ENCODE measurements around the gene WDR33.

The WDR33 gene

GRCh38 chr2:127670055-127670956 lies 140.7 kb downstream of the WDR33 start:
- no peak for DNase-seq

DNA sequence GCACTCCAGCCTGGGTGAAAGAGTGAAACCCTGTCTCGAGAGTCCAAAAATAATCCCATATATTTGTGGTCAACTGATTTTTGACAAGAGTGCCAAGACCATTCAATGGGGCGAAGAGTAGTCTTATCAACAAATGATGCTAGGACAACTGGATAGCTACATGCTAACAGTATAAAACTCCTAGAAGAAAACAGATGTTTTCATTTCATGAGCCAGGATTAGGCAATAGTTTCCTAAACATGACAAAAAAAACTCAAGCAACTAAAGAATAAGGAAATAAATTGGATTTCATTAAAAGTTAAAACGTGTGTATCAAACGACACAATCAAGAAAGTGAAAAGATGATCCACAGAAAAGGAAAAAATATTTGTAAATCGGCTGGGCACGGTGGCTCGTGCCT lies 141.9 kb downstream of the WDR33 start:
- DNase-seq, result no peak

DNA sequence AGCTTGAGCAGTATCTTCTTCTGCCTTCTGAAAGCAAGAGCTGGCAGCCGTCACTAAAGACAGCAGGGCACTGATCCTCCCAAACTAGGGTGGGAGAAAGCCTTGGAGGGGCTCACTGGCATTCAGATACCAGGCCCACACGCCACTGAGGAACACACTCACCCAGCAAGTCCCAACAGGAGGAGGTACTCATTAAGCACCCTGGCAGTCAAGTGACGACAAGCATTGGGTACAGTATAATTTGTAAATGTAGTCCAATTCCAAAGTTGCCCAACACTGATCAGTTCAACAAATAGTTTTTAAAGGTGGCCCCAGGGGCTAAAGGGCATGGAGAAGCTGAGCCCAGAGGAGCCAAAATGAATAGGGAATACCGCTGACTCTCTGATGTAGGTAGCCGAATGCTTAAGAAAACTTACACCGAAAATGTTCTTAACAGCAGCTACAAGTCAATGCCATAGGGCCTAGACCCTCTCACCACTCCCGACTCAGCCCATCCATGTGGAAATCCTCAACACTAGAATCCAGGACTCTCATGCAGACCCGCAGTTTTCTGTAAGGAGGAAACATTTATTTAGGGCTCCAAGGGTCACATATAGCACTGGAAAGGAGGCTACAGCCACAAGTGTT lies 145.6 kb downstream of the WDR33 start:
- no peak for DNase-seq

GRCh38 chr2:127664895-127665225 lies 146.1 kb downstream of the WDR33 start:
- no peak for DNase-seq

DNA sequence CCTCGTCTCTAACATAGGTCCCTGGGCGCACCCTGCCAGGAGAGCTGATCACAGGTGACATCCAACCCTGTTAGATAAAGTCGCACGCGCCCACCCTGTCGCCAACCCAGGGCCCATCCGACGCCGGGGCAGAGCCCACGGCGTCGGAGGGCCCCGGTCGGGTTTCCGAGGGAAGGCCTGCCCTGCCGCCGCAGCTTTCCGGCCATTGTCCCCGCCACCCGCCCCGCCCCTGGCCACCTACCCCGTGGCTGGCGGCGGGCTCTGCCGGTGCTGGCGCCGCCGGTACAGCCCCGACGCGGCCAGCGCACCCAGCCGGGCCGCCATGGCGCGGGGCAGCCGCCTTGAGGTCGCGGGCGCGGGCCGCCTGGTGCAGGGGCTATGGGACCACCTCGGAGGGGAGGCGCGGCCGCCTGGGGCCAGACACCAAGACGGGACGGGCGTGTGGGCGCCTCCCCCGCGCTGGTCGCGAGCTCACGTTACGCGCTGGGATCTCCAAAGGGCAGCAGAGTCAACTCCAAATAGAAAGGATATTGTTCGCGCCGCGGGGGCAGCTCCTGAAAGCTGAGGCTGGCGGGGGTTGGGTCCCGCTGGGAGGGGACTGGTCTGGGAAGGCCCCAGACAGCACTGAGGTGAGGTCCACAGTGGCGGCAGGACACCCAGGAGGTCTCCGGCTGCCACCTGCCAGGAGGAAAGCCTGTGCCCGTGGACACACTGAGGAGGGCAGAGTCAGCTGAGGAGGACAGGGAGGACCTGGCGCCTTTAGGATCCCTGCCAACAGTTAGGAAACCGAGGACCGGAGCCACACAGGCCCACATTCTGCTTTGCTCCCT lies 146.7 kb downstream of the WDR33 start:
- no peak for DNase-seq

GRCh38 chr2:127663566-127664064 lies 147.4 kb downstream of the WDR33 start:
- DNase-seq, result no peak

DNA sequence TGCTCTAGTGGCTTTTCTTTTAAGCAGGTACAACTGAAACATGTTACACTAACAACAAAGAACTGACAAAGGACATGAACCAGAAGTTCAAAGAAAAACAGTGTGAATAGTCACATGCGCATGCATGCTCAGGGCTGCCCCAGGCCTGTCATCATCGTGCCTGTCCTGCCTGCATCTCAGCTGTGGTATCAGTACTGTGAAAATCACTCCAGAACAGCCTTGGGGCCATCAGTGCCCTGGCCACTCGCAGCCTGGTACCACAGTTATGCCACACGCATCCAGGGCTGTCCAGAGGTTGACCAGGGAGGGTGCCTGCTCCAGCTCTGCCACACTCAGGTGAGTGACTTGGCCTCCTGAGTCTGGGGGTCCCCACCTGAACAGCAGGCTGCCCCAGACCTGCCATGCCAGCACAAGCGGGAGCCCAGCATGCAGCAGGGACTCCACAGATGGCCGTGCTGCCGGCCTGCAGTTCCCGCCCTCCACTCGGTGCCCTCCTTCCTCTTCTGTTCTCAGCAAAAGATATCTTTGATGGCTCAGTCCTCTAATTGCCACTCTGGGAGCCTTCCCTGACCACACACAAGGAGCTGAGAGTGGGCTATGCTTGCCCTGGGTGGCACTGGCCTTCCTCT lies 147.9 kb downstream of the WDR33 start:
- DNase-seq, result no peak

DNA sequence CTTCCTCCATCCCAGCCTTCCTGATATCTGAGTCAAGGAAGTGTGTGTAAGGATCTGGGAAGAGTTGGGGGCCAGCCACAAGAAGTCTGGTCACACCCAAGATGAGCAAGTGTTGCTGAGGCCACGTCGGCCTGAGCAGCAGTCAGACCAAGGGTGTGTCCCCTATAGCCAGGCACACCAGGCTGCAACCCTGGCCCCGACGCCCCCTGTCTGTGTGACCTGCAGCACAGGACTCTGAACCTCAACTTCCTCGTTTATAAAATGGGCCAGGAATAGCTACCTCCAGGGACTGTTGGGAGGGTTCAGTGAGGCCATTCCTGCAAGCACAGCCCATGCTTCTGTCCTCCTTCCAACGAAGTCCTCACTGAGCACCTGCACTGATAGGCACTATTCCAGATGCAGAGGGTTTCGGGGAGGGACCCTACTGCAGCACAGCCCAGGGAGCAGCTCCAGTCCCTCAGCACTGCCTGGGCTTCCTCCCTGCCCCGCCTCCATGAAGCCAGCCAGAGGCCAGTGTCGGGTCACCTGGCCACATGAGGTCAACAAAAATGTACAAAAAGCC lies 148.9 kb downstream of the WDR33 start:
- DNase-seq, result no peak

DNA sequence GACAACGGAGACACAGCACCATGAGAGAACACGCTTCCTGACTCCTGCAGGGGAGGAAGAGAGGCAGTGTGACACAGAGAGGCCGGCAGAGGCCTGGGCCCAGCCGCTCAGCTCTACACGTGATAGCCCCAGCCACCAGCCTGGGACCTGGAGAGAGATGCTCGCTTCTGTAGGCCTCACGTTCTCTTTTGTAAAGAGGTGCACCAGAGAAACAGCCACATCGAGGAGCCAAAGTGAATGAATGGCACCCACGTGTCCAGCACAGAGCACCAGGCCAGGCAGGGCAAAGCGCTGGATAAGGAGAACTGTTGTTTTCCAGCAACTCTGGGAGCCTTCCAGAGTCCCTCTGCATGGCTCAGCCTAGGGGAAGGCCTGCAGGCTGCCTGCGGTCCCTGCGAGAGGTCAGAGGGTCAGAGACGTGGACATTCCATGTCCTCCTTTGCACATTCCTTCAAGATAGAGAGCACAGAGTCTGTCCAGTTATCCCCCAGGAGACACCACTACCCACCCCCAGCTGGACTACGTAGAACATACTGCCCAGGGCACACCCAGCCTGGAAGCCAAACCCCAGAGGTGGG lies 149.8 kb downstream of the WDR33 start:
- DNase-seq, result no peak

GRCh38 chr2:127660291-127660578 lies 150.7 kb downstream of the WDR33 start:
- DNase-seq, result no peak

DNA sequence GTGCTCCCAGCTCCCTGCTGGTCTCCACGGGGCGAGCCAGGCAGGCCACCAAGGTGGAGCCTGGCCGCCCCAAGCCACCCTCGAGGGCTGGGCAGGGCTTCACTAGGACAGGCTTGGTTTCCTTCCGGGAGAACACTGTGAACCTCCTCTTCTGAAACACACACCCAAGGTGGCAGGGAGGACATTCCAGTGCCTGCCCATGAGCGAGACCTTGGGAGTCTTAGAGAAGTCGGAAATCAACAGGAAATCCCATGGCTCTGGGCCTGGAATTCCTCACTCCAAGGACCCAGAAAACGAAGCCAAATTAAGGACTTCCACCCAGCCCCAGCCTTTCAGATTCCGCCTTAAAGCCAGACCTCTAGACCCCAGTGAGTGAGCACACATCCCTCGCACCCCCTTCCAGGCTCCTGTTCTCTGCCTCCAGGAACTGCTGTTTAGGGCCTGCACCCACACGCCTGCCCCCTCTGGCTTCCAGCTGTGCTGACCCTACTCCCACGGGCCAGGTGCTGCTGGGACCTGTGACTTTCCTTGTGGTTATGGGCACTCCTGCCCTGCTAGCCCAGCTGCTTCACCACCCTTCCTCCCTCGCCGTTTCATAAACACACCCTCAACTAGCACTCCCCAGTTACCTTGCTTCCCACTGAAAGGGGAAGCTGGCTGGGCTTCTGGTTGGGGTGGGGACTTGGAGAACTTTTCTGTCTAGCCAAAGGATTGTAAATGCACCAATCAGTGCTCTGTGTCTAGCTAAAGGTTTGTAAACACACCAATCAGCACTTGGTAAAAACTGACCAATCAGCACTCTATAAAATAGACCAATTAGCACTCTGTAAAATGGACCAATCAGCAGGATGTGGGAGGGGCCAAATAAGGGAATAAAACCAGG lies 151.3 kb downstream of the WDR33 start:
- DNase-seq, result no peak

DNA sequence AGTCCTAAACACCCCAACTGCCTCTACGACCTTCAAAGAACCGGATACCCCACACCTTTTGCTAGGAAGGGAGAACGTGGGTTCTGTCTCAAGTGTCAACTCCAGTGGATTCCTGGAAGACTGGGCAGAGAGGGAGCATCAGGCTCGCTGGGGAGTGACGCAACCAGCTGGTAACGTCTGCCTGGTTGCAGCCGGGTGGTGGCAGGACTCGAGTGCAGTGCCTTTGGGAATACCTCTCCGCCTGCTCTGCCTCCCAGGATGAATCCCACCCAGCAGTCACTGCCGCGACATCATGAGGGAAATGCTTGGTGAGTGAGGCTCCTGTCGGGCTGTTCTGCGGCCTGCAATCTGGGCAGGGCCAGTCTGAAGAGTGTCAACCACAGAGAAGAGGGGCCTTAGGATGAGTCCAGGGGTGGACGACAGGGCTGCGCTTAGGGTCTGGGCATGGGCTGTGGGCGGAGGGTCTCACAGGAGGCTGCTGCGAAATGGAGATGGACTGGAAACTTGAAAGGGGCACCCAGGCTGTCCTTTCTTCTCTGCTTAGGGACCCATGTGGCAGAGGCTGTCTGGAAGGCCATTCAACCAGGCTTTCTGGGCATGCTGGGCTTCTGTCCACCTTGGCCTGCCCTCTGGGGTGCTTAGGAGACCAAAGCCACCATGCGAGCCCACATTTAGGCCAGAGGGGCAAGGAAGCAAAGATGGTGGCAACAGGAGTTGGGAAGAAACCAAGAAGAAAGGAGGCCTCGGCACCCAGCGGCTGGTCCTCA lies 152.1 kb downstream of the WDR33 start:
- DNase-seq, result no peak

DNA sequence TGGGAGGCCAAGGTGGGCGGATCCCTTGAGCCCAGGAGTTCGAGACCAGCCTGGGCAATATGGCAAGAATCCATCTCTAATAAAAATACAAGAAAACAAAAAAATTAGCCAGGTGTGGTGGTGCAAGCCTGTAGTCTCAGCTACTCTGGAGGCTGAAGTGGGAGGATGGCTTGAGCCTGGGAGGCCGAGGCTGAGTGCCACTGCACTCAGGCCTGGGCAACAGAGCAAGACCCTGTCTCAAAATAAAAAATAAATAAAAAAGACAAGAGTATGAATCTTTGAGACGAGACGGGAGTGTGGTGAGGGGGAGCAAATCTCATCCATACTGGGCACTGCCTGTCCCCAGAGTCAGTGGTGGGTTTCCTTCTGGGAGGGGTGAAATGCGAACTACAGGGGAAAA lies 152.8 kb downstream of the WDR33 start:
- no peak for DNase-seq

- no peak for DNase-seq
These were observed 153.8 kb downstream of the WDR33 start for GRCh38 chr2:127657232-127657595.

DNA sequence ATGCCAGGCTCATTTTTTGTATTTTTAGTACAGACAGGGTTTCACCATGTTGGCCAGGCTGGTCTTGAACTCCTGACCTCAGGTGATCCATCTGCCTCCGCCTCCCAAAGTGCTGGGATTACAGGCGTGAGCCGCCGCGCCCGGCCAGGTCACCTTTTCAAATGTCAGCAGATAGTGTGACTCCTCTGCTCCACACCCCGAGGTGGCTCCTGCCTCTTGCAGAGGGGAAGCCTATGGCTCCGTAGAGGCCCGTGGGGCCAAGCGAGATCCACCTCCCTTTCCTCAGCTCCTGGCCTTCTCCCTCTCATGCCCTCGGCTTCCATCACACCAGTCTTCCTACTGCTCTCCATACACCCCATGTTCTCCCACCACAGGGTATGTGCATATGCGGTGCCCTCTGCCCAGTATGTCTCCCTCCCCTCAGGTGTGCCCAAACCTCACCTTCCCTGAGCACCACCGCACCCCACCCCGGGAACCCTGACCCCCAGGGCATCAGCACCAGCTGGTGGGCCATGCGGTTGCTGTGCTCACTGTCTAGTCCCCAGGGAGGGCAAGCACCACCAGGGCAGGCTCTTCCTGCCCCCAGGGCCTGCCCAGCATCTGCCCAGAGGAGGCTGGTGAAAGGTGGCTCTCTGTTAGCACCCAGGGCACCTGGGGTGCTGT lies 154.3 kb downstream of the WDR33 start:
- DNase-seq, result no peak

DNA sequence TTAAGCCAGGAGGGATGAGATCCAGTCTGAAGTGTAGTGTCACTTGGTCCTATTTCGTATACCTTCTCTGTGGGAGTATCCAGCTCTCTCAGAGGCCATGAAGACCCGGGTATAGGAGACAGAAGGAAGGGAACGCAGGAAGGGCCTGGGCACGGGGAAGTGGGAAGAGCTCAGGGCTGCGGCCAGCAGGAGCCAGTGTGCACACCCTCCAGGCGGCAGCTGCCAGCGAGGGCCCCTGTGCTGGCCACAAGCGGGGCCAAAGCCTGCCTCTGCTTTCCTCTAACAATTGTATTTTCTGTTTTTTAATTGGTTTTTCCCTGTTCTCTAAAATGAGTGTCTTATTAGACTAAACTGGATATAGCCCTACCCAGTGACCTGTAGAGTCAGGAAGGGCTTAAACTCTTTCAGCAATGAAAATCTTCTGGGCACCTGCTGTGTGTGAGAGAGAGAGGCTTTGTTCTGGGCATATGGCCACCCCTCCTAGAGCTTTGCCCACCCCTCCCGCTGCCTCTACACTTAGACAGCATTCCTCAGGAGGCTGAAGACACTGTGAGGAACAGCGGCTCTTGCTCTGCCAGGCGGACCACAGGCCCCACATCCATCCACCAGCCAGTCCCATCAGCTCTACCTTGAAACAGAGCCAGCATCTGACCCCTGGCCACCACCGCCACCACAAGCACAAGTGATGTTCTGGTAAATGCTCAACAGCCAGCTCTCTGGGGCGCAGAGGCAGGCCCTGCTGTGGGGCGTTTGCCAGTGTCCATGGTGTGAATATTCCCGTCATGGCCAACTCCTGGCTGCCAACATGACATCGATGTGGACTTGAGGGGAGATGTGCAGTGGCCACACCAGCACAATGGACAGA lies 155.5 kb downstream of the WDR33 start:
- no peak for DNase-seq

DNA sequence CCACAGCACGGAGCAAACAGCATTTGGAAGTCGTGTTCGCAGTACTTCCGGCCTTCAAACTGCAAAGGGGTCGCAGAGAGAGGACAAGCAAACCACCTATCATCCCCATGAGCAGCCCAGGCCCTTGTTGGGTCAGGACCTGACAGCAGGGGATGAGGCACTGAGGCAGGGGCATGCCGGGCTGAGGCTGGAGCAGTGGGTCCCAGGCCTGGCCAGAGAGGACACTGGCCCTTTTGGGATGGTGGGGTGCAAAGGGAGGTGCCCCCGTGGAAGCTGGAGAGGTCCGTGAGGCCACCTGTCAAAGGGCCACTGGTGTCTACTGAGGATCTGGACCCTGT lies 156.2 kb downstream of the WDR33 start:
- no peak for DNase-seq

DNA sequence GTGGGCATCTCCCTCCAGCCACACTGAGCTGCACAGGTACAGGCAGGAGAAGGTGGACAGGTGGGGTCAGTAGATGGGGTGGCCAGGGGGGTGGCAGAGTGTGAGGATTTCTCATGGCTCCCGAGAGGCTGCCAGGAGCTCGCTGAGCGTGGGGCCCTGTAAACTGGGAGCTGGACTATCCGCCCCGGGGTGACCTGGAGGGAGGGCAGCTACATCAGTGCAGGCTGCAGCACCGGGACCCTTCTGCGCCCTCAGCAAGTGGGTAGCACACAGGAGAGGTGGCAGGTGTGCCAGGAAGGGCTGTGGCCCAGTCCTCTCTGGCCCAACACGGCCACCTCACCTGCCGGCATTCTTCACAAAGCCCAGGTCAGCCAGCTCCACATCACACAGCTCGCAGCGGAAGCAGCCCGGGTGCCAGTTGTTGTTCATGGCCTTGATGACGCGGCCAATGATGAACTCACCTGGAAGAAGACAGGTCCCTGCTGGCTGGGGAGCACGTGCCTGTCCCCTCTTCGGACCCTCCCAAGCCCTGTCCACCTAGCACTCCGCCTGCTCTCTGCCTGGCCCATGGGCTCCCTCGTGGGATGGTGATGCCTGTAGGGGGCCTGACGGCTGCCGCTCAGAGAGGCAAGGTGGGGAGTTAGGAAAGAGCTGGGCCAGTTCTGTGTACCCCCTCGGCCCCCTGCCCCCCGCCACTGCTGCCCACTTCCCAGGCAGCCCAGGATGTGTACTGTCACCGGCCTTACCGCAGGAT lies 156.7 kb downstream of the WDR33 start:
- DNase-seq, result no peak

Measured in stimulated activated CD4-positive, alpha-beta T cell treated with anti-CD3 and anti-CD28 coated beads, Interleukin-2, amount 100 ng/mL, for 48 hours (primary cell).